ENCODE results near the gene KIF26B.
"Not testable (repeated sequence)": the region's sequence is repeated elsewhere in the genome, so short reads cannot be mapped to it uniquely, and the experiment has no call there.

KIF26B gene

DNA sequence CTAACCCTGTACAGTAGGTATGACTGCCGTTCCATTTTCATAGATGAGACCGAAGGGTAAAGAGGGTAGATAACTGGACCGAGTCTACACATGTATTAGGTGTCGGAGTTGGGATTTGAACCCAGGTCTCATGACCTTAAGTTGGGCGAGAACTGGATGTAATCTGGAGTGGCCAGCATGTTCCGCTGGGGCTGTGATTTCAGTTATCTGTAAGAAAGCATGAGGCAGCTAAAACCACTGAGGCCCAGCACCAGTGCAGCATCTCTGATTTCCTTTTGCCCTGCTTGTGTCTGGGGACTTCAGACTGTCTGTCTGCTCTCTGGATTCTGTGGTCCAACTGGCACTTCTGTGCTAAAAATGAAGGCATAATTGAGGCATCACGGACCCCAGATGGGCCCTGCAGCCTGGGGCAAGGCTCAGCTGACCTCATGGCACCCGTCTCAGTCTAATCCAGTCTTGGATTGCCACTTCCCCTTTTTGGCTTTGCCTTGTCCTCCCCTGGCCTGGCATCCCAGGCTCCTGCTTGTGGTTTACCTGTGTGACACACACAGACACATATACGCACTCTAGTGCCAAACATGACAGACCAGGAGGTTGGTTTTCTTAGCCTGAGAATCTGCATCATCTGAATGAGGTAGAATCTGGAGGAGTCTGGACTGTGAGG lies 180.2 kb downstream of the KIF26B start:
- H4K20me1 ChIP-seq (ENCODE audit: insufficient read depth, low read length, poor library complexity, severe bottlenecking) = no peaks in the 10 kb centered on the region
- H2AFZ ChIP-seq (ENCODE audit: low read length) = no peak overlapping the region
- H3K4me2 ChIP-seq (ENCODE audit: low read depth, low read length, poor library complexity, severe bottlenecking) = no peak overlapping the region
- no peak overlapping the region for H3K9ac ChIP-seq (ENCODE audit: low read depth, low read length, poor library complexity, severe bottlenecking)
- H3K27me3 ChIP-seq (ENCODE audit: insufficient read depth, low read length, poor library complexity, severe bottlenecking) = no peaks in the 10 kb centered on the region
- TF ChIP-seq EZH2phosphoT487 (IDR thresholded peaks at IDR 0.05; ENCODE audit: borderline replicate concordance) = no peak
- TF ChIP-seq, protein P1, sequence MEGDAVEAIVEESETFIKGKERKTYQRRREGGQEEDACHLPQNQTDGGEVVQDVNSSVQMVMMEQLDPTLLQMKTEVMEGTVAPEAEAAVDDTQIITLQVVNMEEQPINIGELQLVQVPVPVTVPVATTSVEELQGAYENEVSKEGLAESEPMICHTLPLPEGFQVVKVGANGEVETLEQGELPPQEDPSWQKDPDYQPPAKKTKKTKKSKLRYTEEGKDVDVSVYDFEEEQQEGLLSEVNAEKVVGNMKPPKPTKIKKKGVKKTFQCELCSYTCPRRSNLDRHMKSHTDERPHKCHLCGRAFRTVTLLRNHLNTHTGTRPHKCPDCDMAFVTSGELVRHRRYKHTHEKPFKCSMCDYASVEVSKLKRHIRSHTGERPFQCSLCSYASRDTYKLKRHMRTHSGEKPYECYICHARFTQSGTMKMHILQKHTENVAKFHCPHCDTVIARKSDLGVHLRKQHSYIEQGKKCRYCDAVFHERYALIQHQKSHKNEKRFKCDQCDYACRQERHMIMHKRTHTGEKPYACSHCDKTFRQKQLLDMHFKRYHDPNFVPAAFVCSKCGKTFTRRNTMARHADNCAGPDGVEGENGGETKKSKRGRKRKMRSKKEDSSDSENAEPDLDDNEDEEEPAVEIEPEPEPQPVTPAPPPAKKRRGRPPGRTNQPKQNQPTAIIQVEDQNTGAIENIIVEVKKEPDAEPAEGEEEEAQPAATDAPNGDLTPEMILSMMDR (conservative IDR thresholded peaks at IDR 0.05; ENCODE audit: low read length) = no peak
- no peaks in the 10 kb centered on the region for H3F3A ChIP-seq (ENCODE audit: low read depth)
- H3K79me2 ChIP-seq (ENCODE audit: insufficient read depth, low read length) = no peaks in the 10 kb centered on the region
- no peaks in the 10 kb centered on the region for H3K36me3 ChIP-seq (ENCODE audit: insufficient read depth, low read length)
- H3K9me2 ChIP-seq (replicated peaks; ENCODE audit: low read depth, low read length) = no peaks in the 10 kb centered on the region
- H3K9me3 ChIP-seq (ENCODE audit: insufficient read depth, low read depth, low read length) = no peaks in the 10 kb centered on the region
- H3K4me3 ChIP-seq (ENCODE audit: low read length, poor library complexity, severe bottlenecking) = no peak overlapping the region
- H3K4me1 ChIP-seq (ENCODE audit: insufficient read depth, low read length, poor library complexity, severe bottlenecking) = no peaks in the 10 kb centered on the region

DNA sequence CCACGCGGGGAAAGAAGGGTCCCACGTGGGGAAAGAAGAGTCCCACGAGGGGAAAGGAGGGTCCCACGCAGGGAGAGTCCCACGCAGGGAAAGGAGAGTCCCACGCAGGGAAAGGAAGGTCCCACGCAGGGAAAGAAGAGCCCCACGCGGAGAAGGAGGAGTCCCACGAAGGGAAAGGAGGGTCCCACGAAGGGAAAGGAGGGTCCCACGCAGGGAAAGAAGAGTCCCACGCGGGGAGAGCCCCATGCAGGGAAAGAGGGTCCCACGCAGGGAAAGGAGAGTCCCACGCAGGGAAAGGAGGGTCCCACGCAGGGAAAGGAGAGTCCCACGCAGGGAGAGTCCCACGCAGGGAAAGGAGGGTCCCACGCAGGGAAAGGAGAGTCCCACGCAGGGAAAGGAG lies 180.9 kb downstream of the KIF26B start:
- H3K4me2 ChIP-seq (ENCODE audit: low read depth, low read length, poor library complexity, severe bottlenecking); H3K36me3 ChIP-seq (ENCODE audit: insufficient read depth, low read length); H3K9ac ChIP-seq (ENCODE audit: low read depth, low read length, poor library complexity, severe bottlenecking); H3K27me3 ChIP-seq (ENCODE audit: insufficient read depth, low read length, poor library complexity, severe bottlenecking); H3K9me2 ChIP-seq (replicated peaks; ENCODE audit: low read depth, low read length); H3K4me3 ChIP-seq (ENCODE audit: low read length, poor library complexity, severe bottlenecking); H3K79me2 ChIP-seq (ENCODE audit: insufficient read depth, low read length); H3K4me1 ChIP-seq (ENCODE audit: insufficient read depth, low read length, poor library complexity, severe bottlenecking); H3K9me3 ChIP-seq (ENCODE audit: insufficient read depth, low read depth, low read length); H3F3A ChIP-seq (ENCODE audit: low read depth); H4K20me1 ChIP-seq (ENCODE audit: insufficient read depth, low read length, poor library complexity, severe bottlenecking); H2AFZ ChIP-seq (ENCODE audit: low read length): not testable (repeated sequence)

DNA sequence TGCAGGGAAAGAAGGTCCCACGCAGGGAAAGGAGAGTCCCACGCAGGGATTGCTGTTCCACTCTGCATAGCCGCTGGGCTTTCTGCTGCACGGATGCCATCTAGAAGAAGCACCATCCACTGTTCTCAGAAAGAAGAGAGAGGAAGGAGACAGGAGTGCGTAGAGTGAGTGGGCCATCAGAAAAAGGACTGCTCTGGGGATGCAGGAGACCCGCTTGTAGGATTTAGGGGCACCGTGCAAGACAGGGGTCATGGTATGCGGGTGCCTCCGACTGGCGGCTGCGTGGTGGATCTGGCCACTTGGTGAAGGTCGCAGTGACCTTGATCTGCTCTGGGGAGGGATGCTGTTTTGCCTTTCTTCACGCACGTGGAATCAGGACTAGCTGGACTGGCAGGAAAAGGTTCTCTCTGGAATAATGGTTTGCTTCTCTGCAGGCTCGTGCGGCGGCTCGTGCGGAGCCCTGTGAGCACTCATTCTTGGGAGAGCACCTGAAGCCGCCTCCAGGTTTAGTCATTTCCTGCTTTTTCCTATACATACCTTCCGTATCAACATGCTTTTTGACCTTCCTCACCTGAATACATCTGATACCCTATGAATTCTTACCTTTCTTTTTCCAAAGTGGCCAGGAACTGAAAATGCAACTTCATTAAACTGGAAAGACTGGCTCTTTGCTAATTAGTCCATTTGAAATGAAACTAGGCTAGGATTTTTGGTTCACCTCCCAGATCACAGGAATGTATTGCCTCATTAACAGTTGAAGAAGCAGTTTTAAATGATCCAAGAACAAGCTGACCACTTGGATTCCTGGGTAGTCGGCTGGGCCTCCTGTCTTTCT lies 181.6 kb downstream of the KIF26B start:
- no peaks in the 10 kb centered on the region for H4K20me1 ChIP-seq (ENCODE audit: insufficient read depth, low read length, poor library complexity, severe bottlenecking)
- H3K4me2 ChIP-seq (ENCODE audit: low read depth, low read length, poor library complexity, severe bottlenecking) = no peak overlapping the region
- TF ChIP-seq, protein P1 (conservative IDR thresholded peaks at IDR 0.05; ENCODE audit: low read length) = no peak
- no peak for TF ChIP-seq EZH2phosphoT487 (IDR thresholded peaks at IDR 0.05; ENCODE audit: borderline replicate concordance)
- H3K9me3 ChIP-seq (ENCODE audit: insufficient read depth, low read depth, low read length) = no peaks in the 10 kb centered on the region
- no peak overlapping the region for H3K9ac ChIP-seq (ENCODE audit: low read depth, low read length, poor library complexity, severe bottlenecking)
- no peaks in the 10 kb centered on the region for H3F3A ChIP-seq (ENCODE audit: low read depth)
- no peaks in the 10 kb centered on the region for H3K36me3 ChIP-seq (ENCODE audit: insufficient read depth, low read length)
- H3K4me3 ChIP-seq (ENCODE audit: low read length, poor library complexity, severe bottlenecking) = no peak overlapping the region
- H3K27me3 ChIP-seq (ENCODE audit: insufficient read depth, low read length, poor library complexity, severe bottlenecking) = no peaks in the 10 kb centered on the region
- no peaks in the 10 kb centered on the region for H3K4me1 ChIP-seq (ENCODE audit: insufficient read depth, low read length, poor library complexity, severe bottlenecking)
- H3K79me2 ChIP-seq (ENCODE audit: insufficient read depth, low read length) = no peaks in the 10 kb centered on the region
- no peaks in the 10 kb centered on the region for H3K9me2 ChIP-seq (replicated peaks; ENCODE audit: low read depth, low read length)
- H2AFZ ChIP-seq (ENCODE audit: low read length) = no peak overlapping the region

DNA sequence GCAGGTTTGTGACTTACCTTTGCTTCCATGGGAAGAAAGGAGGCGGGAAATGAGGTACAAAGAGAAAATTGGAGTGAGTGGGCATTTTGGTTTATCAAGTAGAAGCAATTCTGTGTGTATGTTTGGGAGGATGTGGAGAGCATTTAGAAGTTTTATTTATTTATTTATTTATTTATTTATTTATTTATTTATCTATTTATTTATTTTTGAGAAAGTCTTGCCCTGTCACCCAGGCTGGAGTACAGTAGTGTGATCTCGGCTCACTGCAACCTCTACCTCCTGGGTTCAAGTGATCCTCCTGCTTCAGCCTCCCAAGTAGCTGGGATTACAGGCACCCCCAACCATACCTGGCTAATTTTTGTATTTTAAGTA lies 182.2 kb downstream of the KIF26B start:
- H3K9me3 ChIP-seq (ENCODE audit: insufficient read depth, low read depth, low read length); H4K20me1 ChIP-seq (ENCODE audit: insufficient read depth, low read length, poor library complexity, severe bottlenecking); H3K9me2 ChIP-seq (replicated peaks; ENCODE audit: low read depth, low read length); H3K4me2 ChIP-seq (ENCODE audit: low read depth, low read length, poor library complexity, severe bottlenecking); H3K4me3 ChIP-seq (ENCODE audit: low read length, poor library complexity, severe bottlenecking); H3F3A ChIP-seq (ENCODE audit: low read depth); H3K4me1 ChIP-seq (ENCODE audit: insufficient read depth, low read length, poor library complexity, severe bottlenecking); H2AFZ ChIP-seq (ENCODE audit: low read length); H3K79me2 ChIP-seq (ENCODE audit: insufficient read depth, low read length); H3K36me3 ChIP-seq (ENCODE audit: insufficient read depth, low read length); H3K9ac ChIP-seq (ENCODE audit: low read depth, low read length, poor library complexity, severe bottlenecking); H3K27me3 ChIP-seq (ENCODE audit: insufficient read depth, low read length, poor library complexity, severe bottlenecking): not testable (repeated sequence)

All from Loucy (cell line).